Upper lobe of right lung (tissue), 1 donor: Measurements from ENCODE around the gene C11orf42. TPM values are rescaled to one million over a fixed set of nuclear protein-coding genes. Genes with fewer than 3 reads are reported as not detected.

Experiments
- ATAC-seq: fragments of 200-7000 bp; cut with Tn5 transposase; one replicate; pipeline ENCODE4 v1.9.1; 2020; ENCODE audit warnings: mild to moderate bottlenecking, moderate library complexity
- DNase-seq: peaks from one replicate; pipeline ENCODE4 v3.0.0-alpha.2; 2020
- H3K27ac ChIP-seq: fragments of 200-600 bp; one replicate; pipeline ENCODE4 v1.8.0; 2022
- H3K27me3 ChIP-seq: fragments of 200-600 bp; one replicate; pipeline ENCODE4 v1.8.0; 2022; ENCODE audit warnings: mild to moderate bottlenecking
- H3K36me3 ChIP-seq: fragments of 200-600 bp; one replicate; pipeline ENCODE4 v1.8.0; 2022
- H3K4me1 ChIP-seq: fragments of 200-600 bp; one replicate; pipeline ENCODE4 v1.8.0; 2022
- H3K4me3 ChIP-seq: fragments of 200-600 bp; one replicate; pipeline ENCODE4 v1.8.0; 2022; ENCODE audit warnings: mild to moderate bottlenecking
- H3K9me3 ChIP-seq: fragments of 200-600 bp; one replicate; pipeline ENCODE4 v1.8.0; 2022
- CTCF ChIP-seq: fragments of 200-600 bp; IDR thresholded peaks from one replicate; pipeline ENCODE4 v1.8.0; 2022; ENCODE audit warnings: antibody characterized with exemption
- intact Hi-C: fragments of 100-400 bp; cut with DNase I; formaldehyde crosslinking; loops from one replicate; pipeline ENCODE4 v1.11.0; 2022
- total RNA-seq: library from RNA; stranded (reverse); fragmentation: NEBNext Ultra II Directional; extraction: Animal tissue kit (Norgen Biotek cat#: 25700); gene quantifications from one replicate; pipeline ENCODE4 v1.2.1, GENCODE V29; 2021
- donor health status: DM: no; HTN: yes; CAD: no; lungs with severe emphysema.

Gene C11orf42
- total RNA-seq, 1 donor from 2014 or later: not detected

- Histone ChIP-seq H3K27ac (peak overlapping the region; percentile 13), H3K4me1 (no peaks in the 10 kb centered on the region), H3K36me3 (peaks cover 25% of the 10 kb centered on the region), H3K27me3 (no peaks in the 10 kb centered on the region), H3K9me3 (no peaks in the 10 kb centered on the region), H3K4me3 (no peak overlapping the region)
- no peak for TF ChIP-seq CTCF
- intact Hi-C loops: no loop called here
- DNase-seq (no peak), ATAC-seq (peak; percentile 39)
These were observed 3.9 kb upstream of the C11orf42 start for GRCh38 chr11:6201481-6201880.

GRCh38 chr11:6202041-6202440 is 3.3 kb upstream of the C11orf42 start:
- no peak overlapping the region for H3K4me3 ChIP-seq
- intact Hi-C loops: no loop called here

GRCh38 chr11:6203327-6203726 is 2.0 kb upstream of the C11orf42 start:
- H3K4me3 ChIP-seq: no peak overlapping the region
- intact Hi-C loops: no loop called here
- DNase-seq (no peak), ATAC-seq (no peak)
- TF ChIP-seq CTCF: no peak
- H3K36me3 ChIP-seq: peaks cover 39% of the 10 kb centered on the region
- H3K4me1 ChIP-seq: no peaks in the 10 kb centered on the region
- H3K27me3 ChIP-seq: no peaks in the 10 kb centered on the region
- no peak overlapping the region for H3K27ac ChIP-seq
- H3K9me3 ChIP-seq: no peaks in the 10 kb centered on the region

More at GRCh38 chr11:6202041-6202440, 3.3 kb upstream of the C11orf42 start:
- Histone ChIP-seq H3K27me3 (no peaks in the 10 kb centered on the region), H3K27ac (no peak overlapping the region), H3K4me1 (no peaks in the 10 kb centered on the region), H3K36me3 (peaks cover 29% of the 10 kb centered on the region), H3K9me3 (no peaks in the 10 kb centered on the region)
- ATAC-seq: no peak
- no peak for TF ChIP-seq CTCF
- no peak for DNase-seq

GRCh38 chr11:6204706-6205105 is 651 bp upstream of the C11orf42 start:
- Histone ChIP-seq H3K27me3 (no peaks in the 10 kb centered on the region), H3K27ac (no peak overlapping the region), H3K9me3 (no peaks in the 10 kb centered on the region), H3K4me3 (no peak overlapping the region), H3K36me3 (peaks cover 49% of the 10 kb centered on the region), H3K4me1 (no peaks in the 10 kb centered on the region)
- DNase-seq (no peak), ATAC-seq (peak; percentile 22)
- intact Hi-C loops: no loop called here
- TF ChIP-seq CTCF: no peak

- DNase-seq (no peak), ATAC-seq (no peak)
- intact Hi-C loops: no loop called here
- TF ChIP-seq CTCF: no peak
- Histone ChIP-seq H3K9me3 (no peaks in the 10 kb centered on the region), H3K27me3 (no peaks in the 10 kb centered on the region), H3K36me3 (peaks cover 68% of the 10 kb centered on the region), H3K4me3 (no peak overlapping the region), H3K27ac (no peak overlapping the region), H3K4me1 (no peaks in the 10 kb centered on the region)
These were observed 1.3 kb downstream of the C11orf42 start for GRCh38 chr11:6206456-6207180.

- Histone ChIP-seq H3K9me3 (no peaks in the 10 kb centered on the region), H3K27ac (no peak overlapping the region), H3K36me3 (peaks cover 90% of the 10 kb centered on the region), H3K4me1 (no peaks in the 10 kb centered on the region), H3K4me3 (no peak overlapping the region), H3K27me3 (no peaks in the 10 kb centered on the region)
- TF ChIP-seq CTCF: no peak
- intact Hi-C loops: no loop called here
- DNase-seq (no peak), ATAC-seq (no peak)
These were observed 4.4 kb downstream of the C11orf42 start for GRCh38 chr11:6209801-6210200.
